Breast epithelium (tissue), 3 donors: ENCODE measurements around the gene PLEKHM1.
"Not testable (repeated sequence)": the region's sequence is repeated elsewhere in the genome, so short reads cannot be mapped to it uniquely, and the experiment has no call there.

Experiments used
- CTCF ChIP-seq, 3 donors: fragments of 450-650 bp; IDR thresholded peaks; one replicate each; pipeline ENCODE4 v1.5.1; 2016 to 2017; ENCODE audit warnings: antibody characterized with exemption in 3 of 3, mild to moderate bottlenecking in 3 of 3, moderate library complexity in 3 of 3
- POLR2A ChIP-seq: fragments of 450-650 bp; IDR thresholded peaks from one replicate; pipeline ENCODE4 v1.6.1; 2016; ENCODE audit warnings: antibody characterized with exemption, mild to moderate bottlenecking, moderate library complexity

GRCh38 chr17:45444856-45445820 lies 45.4 kb downstream of the PLEKHM1 start:
- TF ChIP-seq POLR2A; CTCF (IDR thresholded peaks at IDR 0.05): not testable (repeated sequence)
